HG03175 (cell line): ENCODE results near the gene TFF3.

ENCODE experiments used
- ATAC-seq: cut with Tn5 transposase; IDR thresholded peaks from one replicate; pipeline ENCODE4 v1.9.1; 2021; ENCODE audit warnings: mild to moderate bottlenecking, moderate library complexity; ENCODE audit not compliant: unreplicated experiment

Gene TFF3

DNA sequence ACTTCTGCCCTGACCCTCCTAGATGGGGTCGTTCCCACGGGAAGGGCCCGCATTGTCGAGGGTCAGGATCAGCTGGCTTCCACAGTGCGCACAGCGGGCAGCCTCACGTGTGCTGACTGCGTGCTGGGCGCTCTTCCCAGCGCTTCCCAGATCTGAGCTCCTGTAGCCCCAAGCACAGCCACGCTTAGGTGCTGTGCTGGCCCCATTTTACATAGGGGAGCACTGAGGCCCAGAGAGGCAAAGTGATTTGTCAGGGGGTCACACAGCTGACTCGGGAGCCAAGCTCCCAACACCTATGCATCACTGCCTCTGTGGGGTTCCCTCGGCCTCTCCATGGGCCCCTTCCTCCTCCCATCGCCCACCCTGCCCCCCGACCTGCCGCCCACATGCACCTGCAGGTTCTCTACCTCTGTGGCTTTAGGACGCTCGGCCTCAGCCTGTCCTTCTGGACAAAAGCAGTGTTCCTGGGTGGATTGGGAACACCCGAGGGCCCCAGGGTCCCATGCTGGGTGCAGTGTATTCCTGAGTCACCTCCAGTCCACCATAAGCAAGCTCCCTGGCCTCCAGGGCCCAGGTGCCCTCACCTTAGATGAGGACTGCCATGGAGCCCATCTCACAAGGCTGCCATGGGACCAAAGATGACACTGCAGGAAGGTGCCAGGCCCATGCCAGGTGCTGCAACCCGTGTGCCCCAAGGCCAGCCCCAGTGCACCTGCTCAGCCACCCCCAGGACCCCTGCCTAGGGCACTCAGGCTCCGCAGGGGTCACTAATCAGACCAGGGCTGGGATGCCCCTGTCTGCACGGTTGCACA, 23.3 kb downstream of the TFF3 start:
- no peak for ATAC-seq

DNA sequence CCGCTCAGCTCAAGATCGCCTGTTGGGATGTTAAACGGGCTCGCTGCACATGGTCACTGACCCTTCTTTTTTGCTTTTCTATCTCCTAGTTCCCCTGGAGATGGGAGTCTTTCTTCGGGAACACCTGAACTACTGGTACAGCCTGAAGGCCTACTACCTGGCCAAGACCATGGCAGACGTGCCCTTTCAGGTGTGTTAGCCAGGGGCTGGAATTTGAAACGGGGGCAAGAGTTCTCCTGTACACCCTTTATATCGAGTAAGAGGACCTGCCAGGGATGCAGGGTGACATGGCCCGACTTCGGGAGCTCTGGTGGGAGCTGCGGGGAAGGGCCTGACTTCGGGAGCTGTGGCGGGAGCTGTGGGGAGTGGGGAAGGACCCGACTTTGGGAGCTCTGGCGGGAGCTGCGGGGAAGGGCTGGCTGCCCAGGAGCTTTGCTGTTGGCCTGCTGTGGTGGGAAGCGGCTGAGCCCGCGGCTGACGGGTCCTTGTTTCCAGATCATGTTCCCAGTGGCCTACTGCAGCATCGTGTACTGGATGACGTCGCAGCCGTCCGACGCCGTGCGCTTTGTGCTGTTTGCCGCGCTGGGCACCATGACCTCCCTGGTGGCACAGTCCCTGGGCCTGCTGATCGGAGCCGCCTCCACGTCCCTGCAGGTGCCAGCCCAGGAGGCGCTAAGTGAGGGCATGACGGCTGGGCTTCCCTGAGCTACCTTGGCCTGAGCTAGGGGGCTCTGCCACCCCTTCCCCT, 24.0 kb downstream of the TFF3 start:
- ATAC-seq, result no peak

DNA sequence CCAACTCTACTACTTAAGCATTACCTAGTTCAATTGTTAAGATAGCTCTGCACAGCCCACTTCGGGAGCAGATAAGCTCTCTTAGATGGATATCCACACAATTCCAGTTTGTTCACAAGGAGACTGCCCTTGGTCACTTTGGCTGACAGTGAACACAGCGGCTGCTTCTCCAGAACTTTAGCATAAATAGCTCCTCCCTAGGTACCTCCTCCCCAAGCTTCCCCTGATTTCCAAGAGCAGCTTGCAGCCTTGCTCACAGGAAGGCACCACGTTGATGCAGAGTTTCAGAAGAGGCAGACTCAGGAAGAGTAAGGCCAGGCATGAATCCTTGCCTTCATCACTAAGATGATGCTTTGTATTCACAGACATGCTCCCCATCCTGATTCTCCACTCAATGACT, 24.7 kb downstream of the TFF3 start:
- ATAC-seq, result no peak

DNA sequence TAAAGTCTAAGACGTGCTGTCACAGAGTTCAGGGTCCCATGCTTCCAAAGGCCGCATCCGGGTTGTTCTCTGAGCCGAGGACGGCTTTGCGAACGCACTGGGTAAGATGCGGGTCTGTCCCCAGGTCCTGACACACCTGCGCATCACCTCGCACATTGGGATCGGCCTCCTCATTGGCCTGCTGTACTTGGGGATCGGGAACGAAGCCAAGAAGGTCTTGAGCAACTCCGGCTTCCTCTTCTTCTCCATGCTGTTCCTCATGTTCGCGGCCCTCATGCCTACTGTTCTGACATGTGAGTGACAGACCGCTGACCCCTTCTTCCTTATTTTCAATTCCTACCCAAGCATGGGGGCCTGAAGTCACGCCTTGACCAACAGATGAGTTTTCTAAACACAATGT, 25.3 kb downstream of the TFF3 start:
- ATAC-seq, result no peak

DNA sequence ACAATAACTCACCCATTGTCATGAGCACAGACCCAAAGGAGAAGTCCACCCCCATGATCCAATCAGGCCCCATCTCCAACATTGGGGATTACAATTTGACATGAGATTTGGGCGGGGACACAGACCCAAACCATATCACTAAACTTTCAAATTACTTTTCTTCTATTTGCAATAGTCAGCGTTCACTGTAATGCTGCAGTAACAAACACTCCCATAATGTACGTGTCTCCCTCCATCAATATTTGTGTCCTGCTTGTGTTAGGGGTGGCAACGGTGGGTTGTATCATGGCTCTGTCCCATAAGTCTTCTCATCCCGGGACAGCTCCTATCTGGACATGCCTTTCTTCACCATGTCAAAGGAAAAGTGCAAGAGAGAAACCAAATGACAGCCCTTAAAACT, 26.2 kb downstream of the TFF3 start:
- ATAC-seq, result no peak

DNA sequence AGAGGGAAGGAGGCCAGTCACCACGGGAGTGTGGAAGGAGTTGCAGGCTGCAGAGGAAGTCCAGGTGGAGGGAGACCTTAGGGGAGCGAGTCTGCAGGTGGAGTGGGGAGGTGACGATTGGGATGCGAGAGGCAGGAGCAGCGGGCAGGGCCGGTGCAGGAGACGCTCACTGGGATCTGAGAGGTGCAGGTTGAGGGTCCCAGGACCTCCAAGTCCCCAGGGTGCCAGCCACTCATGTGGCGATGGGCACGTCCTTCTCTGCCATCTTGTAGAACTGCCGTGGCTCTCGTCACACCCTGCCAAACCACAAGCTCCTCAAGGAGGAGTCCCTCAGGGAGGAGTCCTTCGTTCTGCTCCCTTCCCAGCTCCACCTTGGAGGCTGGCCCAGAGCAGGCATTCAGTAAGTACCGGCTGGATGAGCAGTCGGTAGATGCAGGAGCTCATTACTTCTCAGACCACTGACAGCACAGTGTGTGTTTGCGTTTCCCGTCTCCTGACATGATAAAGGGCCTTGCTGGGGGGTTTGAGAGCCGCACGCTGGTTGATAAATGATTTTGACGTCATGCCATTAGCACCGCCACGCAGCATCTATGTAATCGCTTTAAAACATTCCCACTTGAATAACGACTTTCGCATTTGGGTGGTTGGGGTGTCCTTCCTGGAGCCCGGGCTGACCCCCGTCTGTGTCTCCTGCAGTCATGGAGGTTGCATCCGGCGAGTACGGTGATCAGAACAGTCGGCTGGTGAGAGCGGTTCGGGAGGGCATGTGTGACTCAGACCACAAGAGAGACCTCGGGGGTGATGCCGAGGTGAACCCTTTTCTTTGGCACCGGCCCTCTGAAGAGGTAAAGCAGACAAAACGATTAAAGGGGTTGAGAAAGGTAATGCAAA, 27.8 kb downstream of the TFF3 start:
- ATAC-seq, result no peak

DNA sequence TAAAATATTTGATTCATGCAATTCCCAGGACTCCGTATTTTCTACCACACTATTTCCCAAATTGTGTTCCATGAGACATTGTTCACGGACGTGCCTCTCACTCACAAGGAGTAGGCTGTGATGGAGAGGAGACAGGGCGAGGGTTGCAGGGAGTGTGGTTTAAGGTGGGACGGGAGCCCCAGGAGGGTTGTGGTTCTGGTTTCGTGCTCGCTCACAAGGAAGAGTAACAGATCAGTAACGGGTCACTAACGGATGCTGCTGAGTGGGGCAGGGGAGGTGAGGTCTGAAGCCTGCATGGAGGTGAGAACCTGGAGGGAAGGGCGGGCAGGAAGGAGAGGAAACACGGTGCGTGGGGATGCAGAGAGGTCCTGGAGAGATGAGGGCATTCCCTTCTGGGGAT, 28.8 kb downstream of the TFF3 start:
- ATAC-seq, result peak; percentile 42

DNA sequence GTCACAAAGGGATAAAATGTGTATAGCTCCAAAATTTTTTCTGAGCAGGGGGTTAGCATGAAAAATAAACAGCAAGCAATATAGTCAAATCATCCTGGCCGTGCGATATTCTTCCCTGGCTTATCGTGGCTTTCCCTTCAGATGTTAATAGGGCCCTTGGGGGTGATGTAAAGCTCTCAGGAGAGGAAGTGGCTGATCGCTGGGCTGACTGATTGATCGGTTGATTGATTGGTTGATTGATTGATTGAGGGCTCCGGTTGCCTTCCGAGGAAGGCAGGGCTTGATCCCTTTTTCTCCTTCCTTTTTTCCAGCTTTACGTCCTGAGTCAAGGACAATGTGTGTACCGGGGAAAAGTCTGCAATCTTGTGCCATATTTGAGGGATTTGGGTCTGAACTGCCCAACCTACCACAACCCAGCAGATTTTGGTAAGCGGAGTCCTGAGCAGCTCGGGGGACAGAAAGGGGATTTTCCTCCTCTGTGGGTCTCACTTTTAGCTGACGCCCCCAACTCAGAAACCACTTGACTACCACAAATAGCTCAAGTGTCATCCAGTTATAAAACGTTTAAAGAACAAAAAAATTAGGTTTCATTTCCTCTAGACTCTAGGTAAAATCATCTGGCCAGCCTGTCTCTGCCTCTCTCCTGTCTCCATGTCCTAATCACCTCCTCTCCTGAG, 29.5 kb downstream of the TFF3 start:
- no peak for ATAC-seq

DNA sequence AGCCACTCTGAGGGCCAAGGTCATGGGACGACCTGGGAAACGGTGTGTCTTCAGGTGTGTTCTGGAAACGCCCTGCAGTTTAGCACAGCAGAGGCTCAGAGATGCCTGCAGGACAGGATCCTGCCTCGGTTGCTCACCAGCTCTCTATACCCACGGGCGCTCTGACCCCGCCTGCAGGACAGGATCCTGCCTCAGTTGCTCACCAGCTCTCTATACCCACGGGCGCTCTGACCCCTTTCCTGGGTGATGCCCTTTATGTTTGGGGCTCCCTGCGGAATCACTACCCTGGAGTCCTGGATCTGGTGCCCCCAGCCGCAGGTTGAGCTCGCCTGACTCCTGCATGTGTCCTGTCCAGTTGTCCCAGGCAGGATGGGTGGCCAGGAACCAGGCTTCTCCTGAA, 32.5 kb downstream of the TFF3 start:
- ATAC-seq, result no peak

DNA sequence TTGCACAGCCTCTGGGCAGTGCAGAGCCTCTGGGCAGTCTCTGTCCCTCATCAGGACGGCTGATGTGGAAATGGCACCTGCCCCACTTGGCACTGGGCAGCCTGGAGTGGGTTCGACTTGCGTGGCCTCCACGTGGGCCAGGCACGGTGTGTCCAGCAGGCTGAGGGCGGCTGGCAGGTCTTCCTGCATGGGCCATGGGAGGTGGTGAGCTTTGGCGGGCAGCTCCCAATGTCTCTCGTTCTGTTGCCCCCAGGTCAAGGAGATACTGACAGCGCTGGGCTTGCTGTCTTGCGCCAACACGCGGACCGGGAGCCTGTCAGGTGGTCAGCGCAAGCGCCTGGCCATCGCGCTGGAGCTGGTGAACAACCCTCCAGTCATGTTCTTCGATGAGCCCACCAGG, 33.2 kb downstream of the TFF3 start:
- ATAC-seq, result no peak

DNA sequence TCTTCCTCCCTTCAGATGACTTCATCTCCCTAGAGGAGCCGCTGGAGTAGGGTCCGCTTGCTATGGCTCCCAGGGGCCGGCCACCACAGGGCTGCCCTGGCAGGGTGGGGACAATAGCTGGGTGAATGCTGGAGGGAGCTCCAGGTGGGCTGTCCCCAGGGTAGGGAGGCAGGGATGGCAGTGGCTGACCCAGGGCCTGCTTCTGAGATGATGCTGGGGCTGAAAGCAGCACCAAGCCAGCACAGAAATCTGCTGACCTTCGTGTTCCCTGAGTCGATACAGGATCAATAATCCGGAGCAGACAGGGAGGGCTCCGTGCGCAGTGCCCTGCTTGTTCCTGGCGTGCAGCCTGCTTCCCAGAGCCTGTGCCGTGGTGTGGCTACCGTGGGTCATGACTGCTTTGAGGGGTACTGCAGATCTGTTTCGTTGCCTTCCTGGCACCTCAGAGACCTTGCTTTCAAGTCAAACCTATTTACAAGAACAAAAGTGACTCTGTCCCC, 34.0 kb downstream of the TFF3 start:
- no peak for ATAC-seq

DNA sequence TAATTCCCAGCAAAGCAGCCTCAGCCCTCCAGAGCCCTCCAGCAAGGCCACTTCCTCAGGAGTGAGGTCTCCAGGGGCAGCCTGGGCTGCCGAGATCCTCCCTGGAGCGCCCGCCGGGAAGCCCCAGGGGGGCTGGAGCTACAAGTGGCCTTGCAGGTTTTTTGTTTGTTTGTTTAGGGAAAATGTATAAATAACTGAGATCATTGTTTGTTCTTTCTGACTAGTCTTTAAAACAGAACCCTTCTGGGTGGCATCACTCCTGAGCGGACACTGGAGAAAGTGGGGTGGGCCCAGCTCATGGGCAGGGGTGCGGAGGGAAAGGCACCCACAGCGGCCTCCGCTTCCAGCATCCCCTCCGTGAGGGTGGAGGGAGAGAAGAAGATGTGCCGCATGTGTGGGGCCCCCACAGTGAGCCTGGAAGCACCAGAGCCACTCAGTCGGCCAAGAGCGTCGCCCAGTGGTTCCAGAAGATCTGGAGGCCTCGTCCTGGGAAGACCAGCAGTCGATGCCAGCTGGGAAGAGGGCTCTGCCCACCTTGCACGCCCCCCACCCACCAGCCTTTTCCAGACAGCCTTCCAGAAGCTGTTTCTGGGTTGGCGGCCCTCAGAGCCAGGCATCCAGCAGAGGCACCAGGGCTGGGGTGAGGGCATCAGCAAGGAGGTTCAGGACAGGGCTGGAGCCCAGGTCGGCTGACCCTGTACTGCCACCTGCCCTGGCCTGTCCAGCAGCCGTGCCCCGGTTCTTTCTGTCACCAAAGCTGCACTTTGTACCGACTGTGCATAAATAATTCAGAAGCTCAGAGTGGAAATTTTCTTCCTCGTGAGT, 34.6 kb downstream of the TFF3 start:
- no peak for ATAC-seq

DNA sequence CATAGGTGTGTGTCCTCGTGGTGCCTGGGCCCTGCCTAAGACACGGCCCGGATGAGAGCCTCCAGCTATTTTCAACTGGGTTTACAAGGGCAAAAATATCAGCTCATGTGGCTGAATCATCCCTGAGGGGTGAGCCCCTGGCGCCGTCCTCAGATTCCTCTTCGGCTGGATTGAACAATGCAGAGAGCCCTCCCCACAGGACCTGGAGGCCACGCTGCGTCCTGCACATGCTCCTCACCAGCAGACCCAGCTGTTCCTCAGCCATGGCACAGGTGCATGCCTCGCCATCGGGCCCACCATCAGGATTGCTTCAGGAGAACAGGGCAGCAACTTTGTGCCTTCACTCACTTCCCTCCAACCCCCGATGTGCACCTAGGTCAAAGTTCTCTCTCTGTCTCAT, 35.3 kb downstream of the TFF3 start:
- no peak for ATAC-seq

DNA sequence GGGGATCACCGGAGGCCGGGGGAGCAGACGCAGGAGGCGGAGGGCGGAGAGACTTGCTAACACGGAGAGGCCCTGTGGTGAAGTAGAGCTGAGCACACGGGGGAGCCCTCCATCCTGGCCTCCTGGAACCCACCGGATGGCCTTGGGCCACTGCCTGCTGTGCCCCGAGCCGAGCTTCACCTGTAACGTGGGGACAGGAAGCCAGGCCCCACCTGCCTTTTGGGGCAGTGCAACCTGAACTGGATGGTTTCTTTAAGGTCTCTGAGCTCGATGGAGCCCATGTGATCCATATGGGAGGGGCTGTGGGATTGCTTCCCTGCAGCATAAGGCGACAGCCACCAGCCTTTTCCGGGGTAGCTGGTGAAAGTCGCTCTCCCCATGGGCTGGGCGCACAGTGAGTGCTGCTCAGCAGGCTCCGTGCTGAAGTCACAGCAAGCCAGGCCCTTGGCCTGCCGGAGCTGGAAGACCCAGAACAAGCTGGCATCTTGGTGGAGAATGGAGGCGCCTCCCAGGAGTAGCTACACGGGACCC, 35.8 kb downstream of the TFF3 start:
- ATAC-seq, result no peak

DNA sequence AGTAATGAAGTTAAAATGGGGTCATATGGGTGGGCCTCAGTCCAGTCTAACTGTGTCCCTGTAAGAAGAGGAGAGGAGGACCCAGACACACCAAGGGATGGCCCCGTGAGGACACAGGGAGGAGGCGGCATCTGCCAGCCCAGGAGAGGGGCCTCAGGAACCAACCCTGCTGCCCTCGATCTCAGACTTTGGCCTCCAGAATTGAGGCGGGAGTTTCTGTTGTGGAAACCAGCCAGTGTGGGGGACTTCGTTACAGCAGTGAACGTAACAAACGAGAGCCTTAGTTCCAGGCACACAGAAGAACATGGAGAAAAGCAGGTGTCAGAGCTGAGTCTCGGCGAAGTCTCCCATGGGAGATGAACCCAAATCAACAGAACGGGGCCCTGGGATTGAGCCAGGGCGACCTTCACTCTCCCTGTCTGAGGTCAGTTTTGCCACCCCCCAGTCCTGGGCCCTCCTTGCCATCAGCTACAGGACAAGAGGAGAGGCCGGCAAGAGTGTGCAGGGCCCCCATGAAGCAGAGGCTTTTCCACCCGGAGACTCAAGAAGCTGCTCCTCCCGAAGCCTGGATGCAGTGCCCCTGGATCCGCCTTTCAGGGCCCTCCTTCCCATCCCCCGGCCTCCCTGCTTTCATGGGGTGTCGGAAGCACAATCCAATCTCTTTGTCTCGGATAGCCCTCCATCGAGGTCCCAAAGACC, 36.6 kb downstream of the TFF3 start:
- no peak for ATAC-seq

DNA sequence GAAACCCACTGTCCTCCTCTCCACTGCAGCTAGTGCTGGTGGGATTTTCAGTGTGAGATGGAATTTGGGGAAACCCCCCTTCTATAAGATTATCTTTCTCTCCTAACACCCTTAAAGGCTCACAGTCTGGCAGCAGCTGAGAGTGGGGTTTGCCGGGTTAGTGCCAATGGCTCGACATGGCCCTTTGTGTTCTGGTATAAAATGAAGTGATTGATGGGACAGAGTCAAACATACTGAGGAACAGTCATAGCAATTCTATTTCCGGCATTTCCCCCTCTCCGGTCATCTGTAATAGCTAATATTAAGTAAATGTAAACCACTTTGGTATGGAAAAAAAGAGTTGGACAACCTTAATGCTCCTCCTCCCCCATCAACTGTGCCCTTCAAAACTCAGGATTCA, 37.6 kb downstream of the TFF3 start:
- no peak for ATAC-seq

DNA sequence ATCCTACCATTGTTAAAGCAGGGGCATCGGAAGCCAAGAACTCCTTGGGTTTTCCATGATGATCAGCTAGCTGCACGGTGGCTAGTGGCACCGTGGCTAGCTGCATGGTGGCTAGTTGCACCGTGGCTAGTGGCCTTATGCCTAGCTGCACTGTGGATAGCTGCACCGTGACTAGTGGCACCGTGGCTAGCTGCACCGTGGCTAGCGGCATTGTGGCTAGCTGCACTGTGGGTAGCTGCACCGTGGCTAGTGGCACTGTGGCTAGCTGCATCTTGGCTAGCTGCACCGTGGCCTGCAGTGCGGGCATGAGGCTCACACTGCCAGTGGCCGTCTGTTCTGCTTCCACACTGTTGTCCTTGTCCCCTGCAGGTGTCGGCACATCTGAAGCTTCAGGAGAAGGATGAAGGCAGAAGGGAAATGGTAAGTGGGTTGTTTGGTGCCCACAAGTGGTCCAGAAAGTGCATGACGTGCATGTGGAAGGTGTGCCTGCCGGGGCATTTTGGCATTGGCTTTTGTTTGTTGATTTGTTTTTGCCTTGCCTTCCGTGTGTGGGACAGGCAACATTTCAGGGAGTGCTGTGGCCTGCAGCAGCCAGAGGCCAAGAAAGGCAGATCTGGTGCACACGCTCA, 38.6 kb downstream of the TFF3 start:
- ATAC-seq, result no peak

DNA sequence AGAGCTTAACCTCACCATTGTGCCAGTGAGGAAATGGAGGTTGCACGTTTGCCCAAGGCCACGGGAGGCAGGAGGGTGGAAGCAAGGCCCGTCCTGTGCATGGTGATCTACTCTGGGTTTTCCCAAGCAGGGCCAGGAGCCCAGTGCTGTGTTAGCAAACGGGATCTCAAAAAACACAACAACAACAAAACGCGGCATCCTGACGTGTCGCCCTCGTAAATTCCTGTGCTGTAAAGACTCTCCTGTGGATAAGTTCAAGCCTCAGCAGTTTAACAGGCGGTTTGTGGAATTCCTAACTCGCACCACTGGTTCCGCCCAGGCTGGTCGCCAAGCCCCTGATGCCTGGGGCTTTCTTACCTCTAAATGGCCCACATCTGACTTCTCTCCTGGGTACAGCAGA, 39.1 kb downstream of the TFF3 start:
- no peak for ATAC-seq
